HCT116 (cell line): ENCODE data around the gene RNF175. TPM values are rescaled to one million over a fixed set of nuclear protein-coding genes. Genes with fewer than 3 reads are reported as not detected.

Source experiments
- ATAC-seq: fragments of 200-7000 bp; cut with Tn5 transposase; 2 replicates; pipeline ENCODE4 v1.9.1; 2020; ENCODE audit warnings: mild to moderate bottlenecking, moderate library complexity
- BruUV-seq: library from RNA; stranded (reverse); fragments of 400-500 nt; replicated peaks from 2 replicates; lab custom pipeline; 2021; lab: Mats Ljungman, UMichigan
- CTCF ChIA-PET: fragments of 300-600 bp; sonication (Branson Sonifier 250); formaldehyde crosslinking; loops from one replicate; lab custom pipeline; 2021; ENCODE audit warnings: antibody characterized with exemption; lab: Charles Lee
- POLR2A ChIA-PET: fragments of 300-600, 350-600 bp; sonication (Branson Sonifier 250); formaldehyde crosslinking; loops from one replicate; lab custom pipeline; 2021; ENCODE audit warnings: antibody characterized with exemption; lab: Charles Lee
- RAD21 ChIA-PET, 2 experiments: fragments of 300-600 bp; sonication (Branson Sonifier 250); formaldehyde crosslinking; loops; one replicate each; lab custom pipeline; 2023; ENCODE audit warnings: low total read pairs in 2 of 2; ENCODE audit not compliant: uncharacterized antibody in 2 of 2, unreplicated experiment in 2 of 2, low non-redundant PET in 1 of 2; lab: Charles Lee
- DNase-seq: peaks from one replicate; pipeline ENCODE4 v3.0.0-alpha.2; 2010; ENCODE audit warnings: low read depth, low spot score
- H2AFZ ChIP-seq: fragments of 200-600 bp; shearing (Covaris generic), sonication (generic); 2 replicates; pipeline ENCODE4 v1.6.1; 2017; ENCODE audit warnings: low read depth, mixed run types, mixed read lengths, antibody characterized with exemption, low read length; ENCODE audit not compliant: poor library complexity, severe bottlenecking
- H3K27ac ChIP-seq: 2 replicates; pipeline ENCODE4 v1.5.1; 2012; ENCODE audit warnings: low read depth, low read length
- H3K27me3 ChIP-seq: fragments of 200-600 bp; sonication (generic); 2 replicates; pipeline ENCODE4 v1.6.1; 2016; ENCODE audit warnings: mixed run types, low read length, mixed read lengths; ENCODE audit not compliant: insufficient read depth
- H3K36me3 ChIP-seq, 2 experiments: fragments of 200-500 bp in 1 of 2; fragments of 200-600 bp in 1 of 2; sonication (Bioruptor generic) in 1 of 2; sonication (generic) in 1 of 2; 2 replicates each; pipeline versions ENCODE4 v1.5.1 to v1.6.1; 2014 to 2016; ENCODE audit warnings: low read length in 2 of 2, inconsistent platforms in 1 of 2, mixed read lengths in 1 of 2, mixed run types in 1 of 2; ENCODE audit not compliant: insufficient read depth in 2 of 2, control insufficient read depth in 1 of 2
- H3K4me1 ChIP-seq, 2 experiments: fragments of 200-600 bp in 1 of 2; sonication (generic) in 1 of 2; 2 replicates each; pipeline versions ENCODE4 v1.5.1 to v1.6.1; 2012 to 2017; ENCODE audit warnings: low read length in 2 of 2, inconsistent platforms in 1 of 2, mild to moderate bottlenecking in 1 of 2, mixed read lengths in 1 of 2, mixed run types in 1 of 2, moderate library complexity in 1 of 2; ENCODE audit not compliant: insufficient read depth in 2 of 2, control insufficient read depth in 1 of 2
- H3K4me2 ChIP-seq: fragments of 200-600 bp; sonication (generic); 2 replicates; pipeline ENCODE4 v1.6.1; 2017; ENCODE audit warnings: mixed run types, low read length, mixed read lengths
- H3K4me3 ChIP-seq, 2 experiments: fragments of 200-600 bp in 1 of 2; sonication (generic) in 1 of 2; replicated peaks in 1 of 2; 2 replicates each; pipeline ENCODE4 v1.5.1; 2011 to 2016; ENCODE audit warnings: low read length in 2 of 2, control low read depth in 1 of 2, low read depth in 1 of 2, mild to moderate bottlenecking in 1 of 2, mixed read lengths in 1 of 2, mixed run types in 1 of 2
- H3K79me2 ChIP-seq: fragments of 200-600 bp; sonication (generic); 2 replicates; pipeline ENCODE4 v1.6.1; 2017; ENCODE audit warnings: mild to moderate bottlenecking, mixed run types, low read length, moderate library complexity, mixed read lengths; ENCODE audit not compliant: insufficient read depth
- H3K9ac ChIP-seq: fragments of 200-600 bp; sonication (generic); 2 replicates; pipeline ENCODE4 v1.6.1; 2016; ENCODE audit warnings: low read length, mixed read lengths
- H3K9me2 ChIP-seq: fragments of 200-600 bp; sonication (generic), shearing (Covaris generic); 2 replicates; pipeline ENCODE4 v1.6.1; 2017; ENCODE audit warnings: mixed run types, mild to moderate bottlenecking, moderate library complexity; ENCODE audit not compliant: insufficient read depth
- H3K9me3 ChIP-seq, 2 experiments: fragments of 200-500 bp in 1 of 2; fragments of 200-600 bp in 1 of 2; sonication (Bioruptor generic) in 1 of 2; sonication (generic) in 1 of 2; 2 replicates each; pipeline ENCODE4 v1.6.1; 2014 to 2017; ENCODE audit warnings: low read length in 2 of 2, mixed read lengths in 2 of 2, inconsistent platforms in 1 of 2, low read depth in 1 of 2, mild to moderate bottlenecking in 1 of 2, mixed run types in 1 of 2, moderate library complexity in 1 of 2; ENCODE audit not compliant: control insufficient read depth in 1 of 2, insufficient read depth in 1 of 2
- H4K20me1 ChIP-seq: fragments of 200-600 bp; sonication (generic), shearing (Covaris generic); 2 replicates; pipeline ENCODE4 v1.6.1; 2017; ENCODE audit warnings: mixed run types, mild to moderate bottlenecking, moderate library complexity; ENCODE audit not compliant: insufficient read depth
- ATF3 ChIP-seq: IDR thresholded peaks from 2 replicates; pipeline ENCODE4 v1.6.1; 2012
- CBX3 ChIP-seq: IDR thresholded peaks from 2 replicates; pipeline ENCODE4 v1.6.1; 2012; ENCODE audit warnings: low read depth
- CEBPB ChIP-seq: IDR thresholded peaks from 2 replicates; pipeline ENCODE4 v1.6.1; 2012; ENCODE audit warnings: low read depth
- CTCF ChIP-seq, 3 experiments: fragments of 200-600 bp in 1 of 3; sonication (generic) in 1 of 3; IDR thresholded peaks in 2 of 3; conservative IDR thresholded peaks in 1 of 3; 2 replicates each; pipeline ENCODE4 v1.5.1; 2012 to 2017; ENCODE audit warnings: low read depth in 2 of 3, low read length in 2 of 3, antibody characterized with exemption in 1 of 3, borderline replicate concordance in 1 of 3, control low read depth in 1 of 3, mild to moderate bottlenecking in 1 of 3, mixed read lengths in 1 of 3, mixed run types in 1 of 3, moderate library complexity in 1 of 3; ENCODE audit not compliant: insufficient read depth in 1 of 3
- EZH2phosphoT487 ChIP-seq: fragments of 200-600 bp; IDR thresholded peaks from 2 replicates; pipeline ENCODE4 v1.6.1; 2018; ENCODE audit warnings: antibody characterized with exemption, borderline replicate concordance
- FOSL1 ChIP-seq: IDR thresholded peaks from 2 replicates; pipeline ENCODE4 v1.6.1; 2012; ENCODE audit warnings: low read depth
- JUND ChIP-seq: IDR thresholded peaks from 2 replicates; pipeline ENCODE4 v1.6.1; 2012
- MAX ChIP-seq: IDR thresholded peaks from 2 replicates; pipeline ENCODE4 v1.6.1; 2012
- POLR2A ChIP-seq: IDR thresholded peaks from 2 replicates; pipeline ENCODE4 v1.7.0; 2011; ENCODE audit warnings: borderline replicate concordance; ENCODE audit not compliant: insufficient read depth, insufficient read length; ENCODE audit errors: extremely low read depth
- POLR2AphosphoS5 ChIP-seq: IDR thresholded peaks from 2 replicates; pipeline ENCODE4 v1.6.1; 2011; ENCODE audit warnings: mild to moderate bottlenecking, low read depth, low read length, moderate library complexity
- RAD21 ChIP-seq: IDR thresholded peaks from 2 replicates; pipeline ENCODE4 v1.6.1; 2012; ENCODE audit warnings: low read depth, mild to moderate bottlenecking
- SIN3A ChIP-seq: IDR thresholded peaks from 2 replicates; pipeline ENCODE4 v1.6.1; 2012; ENCODE audit warnings: low read depth
- SP1 ChIP-seq: IDR thresholded peaks from 2 replicates; pipeline ENCODE4 v1.6.1; 2012; ENCODE audit warnings: low read depth
- SRF ChIP-seq: IDR thresholded peaks from 2 replicates; pipeline ENCODE4 v1.6.1; 2012; ENCODE audit warnings: low read depth
- YY1 ChIP-seq: IDR thresholded peaks from 2 replicates; pipeline ENCODE4 v1.6.1; 2011; ENCODE audit warnings: low read length, low read depth, moderate library complexity, mild to moderate bottlenecking; ENCODE audit not compliant: insufficient replicate concordance; ENCODE audit errors: extremely low read depth
- ZBTB33 ChIP-seq: IDR thresholded peaks from 2 replicates; pipeline ENCODE4 v1.6.1; 2011; ENCODE audit warnings: mild to moderate bottlenecking, low read length, moderate library complexity; ENCODE audit not compliant: insufficient replicate concordance; ENCODE audit errors: extremely low read depth
- ZFX ChIP-seq: fragments of 450-650 bp; IDR thresholded peaks from 2 replicates; pipeline ENCODE4 v1.6.1; 2017
- intact Hi-C: fragments of 100-400 bp; cut with micrococcal nuclease; formaldehyde crosslinking; loops from 2 replicates; pipeline ENCODE4 v1.10.0; 2022
- total RNA-seq: library from RNA; stranded (reverse); gene quantifications from one replicate; pipeline ENCODE4 v1.2.1, GENCODE V29; 2021; ENCODE audit not compliant: unreplicated experiment

RNF175 gene
- total RNA-seq, 1 experiment from 2014 or later = not detected

- POLR2A ChIA-PET = no interaction called here
- BruUV-seq = no TSS peak
- Histone ChIP-seq H3K27me3 (no peaks in the 10 kb centered on the region), H4K20me1 (no peaks in the 10 kb centered on the region), H3K79me2 (no peaks in the 10 kb centered on the region), H3K9ac (no peak overlapping the region), H3K4me1 (no peaks in the 10 kb centered on the region), H3K4me2 (no peak overlapping the region), H3K4me3 (no peak overlapping the region), H3K27ac (no peak overlapping the region), H3K9me3 (no peaks in the 10 kb centered on the region), H2AFZ (no peak overlapping the region), H3K9me2 (no peaks in the 10 kb centered on the region), H3K36me3 (no peaks in the 10 kb centered on the region)
- RAD21 ChIA-PET = no interaction called here
- DNase-seq = no peak
- no peak for ATAC-seq
- TF ChIP-seq CBX3 (no peak), SP1 (no peak), ZBTB33 (no peak), MAX (no peak), YY1 (no peak), POLR2AphosphoS5 (no peak), SRF (no peak)
- intact Hi-C loops = no loop called here
- CTCF ChIA-PET = no interaction called here
Observed at GRCh38 chr4:153725136-153725830, 34.5 kb downstream of the RNF175 start.

GRCh38 chr4:153724606-153725005 is 35.2 kb downstream of the RNF175 start:
- no peak for ATAC-seq
- RAD21 ChIA-PET = no interaction called here
- no peaks in the 10 kb centered on the region for H3K9me2 ChIP-seq
- H3K4me1 ChIP-seq = no peaks in the 10 kb centered on the region
- POLR2A ChIA-PET = no interaction called here
- CTCF ChIA-PET = interaction anchor here (0.6 kb wide), 1 partner anchor 82 kb away, joined by 3 read pairs; no protein-coding TSS in a partner anchor
- H3K79me2 ChIP-seq = no peaks in the 10 kb centered on the region
- H2AFZ ChIP-seq = no peak overlapping the region
- no peak overlapping the region for H3K4me2 ChIP-seq
- no TSS peak for BruUV-seq
- H3K27ac ChIP-seq = no peak overlapping the region
- no peaks in the 10 kb centered on the region for H4K20me1 ChIP-seq
- H3K27me3 ChIP-seq = no peaks in the 10 kb centered on the region
- intact Hi-C loops = no loop called here
- no peak for DNase-seq
- H3K4me3 ChIP-seq = no peak overlapping the region
- no peaks in the 10 kb centered on the region for H3K9me3 ChIP-seq
- H3K36me3 ChIP-seq = no peaks in the 10 kb centered on the region
- H3K9ac ChIP-seq = no peak overlapping the region
- TF ChIP-seq ZFX (no peak), CBX3 (no peak), SRF (no peak), RAD21 (no peak), SIN3A (no peak), YY1 (no peak), ATF3 (no peak), POLR2A (no peak), CEBPB (no peak), EZH2phosphoT487 (no peak), POLR2AphosphoS5 (no peak), JUND (no peak), FOSL1 (no peak), MAX (no peak), CTCF (IDR thresholded peaks at IDR 0.05 in 2 of 3, conservative IDR thresholded peaks at IDR 0.05 in 1 of 3; ENCODE audit: borderline replicate concordance in 1 of 3, insufficient read depth in 1 of 3, low read depth in 2 of 3, low read length in 2 of 3) (no peak)
